ENCODE measurements around the gene UCN2.

The UCN2 gene

GRCh38 chr3:48562367-48563095, 1.1 kb downstream of the UCN2 start:
- no peak for DNase-seq (ENCODE audit: low spot score)
- Histone ChIP-seq H3K4me3 (no peak overlapping the region), H3K27ac (no peak overlapping the region)
- TF ChIP-seq CTCF (IDR thresholded peaks at IDR 0.05), result no peak

- DNase-seq (ENCODE audit: low spot score), result no peak
- Histone ChIP-seq H3K27ac (peak overlapping the region; percentile 53 to 93), H3K4me3 (peak overlapping the region; percentile 70)
- TF ChIP-seq CTCF (IDR thresholded peaks at IDR 0.05), result no peak
Observed at GRCh38 chr3:48561045-48561736, 2.4 kb downstream of the UCN2 start.

GRCh38 chr3:48560648-48561018, 2.9 kb downstream of the UCN2 start:
- Histone ChIP-seq H3K4me3 (peak overlapping the region; percentile 70), H3K27ac (peak overlapping the region; percentile 53 to 93)
- no peak for TF ChIP-seq CTCF (IDR thresholded peaks at IDR 0.05)
- no peak for DNase-seq (ENCODE audit: low spot score)

- H3K27ac ChIP-seq, result peak overlapping the region; percentile 29 to 93
- H3K4me3 ChIP-seq, result no peak overlapping the region
- DNase-seq (ENCODE audit: low spot score), result no peak
- peak; percentile 8 for TF ChIP-seq CTCF (IDR thresholded peaks at IDR 0.05)
Observed at GRCh38 chr3:48558493-48559134, 5.0 kb downstream of the UCN2 start.

GRCh38 chr3:48556796-48557626, 6.6 kb downstream of the UCN2 start, which contains the start of gene PFKFB4:
Gene PFKFB4 (minus strand): TSS chr3:48556803. CDS start chr3:48556777, 26 bp downstream.
- peak within 1 kb of the TSS; percentile 69 to 91 for H3K27ac ChIP-seq

More at GRCh38 chr3:48556796-48557626, 6.6 kb downstream of the UCN2 start, which contains the start of gene PFKFB4:
- H3K4me3 ChIP-seq, result peak within 1 kb of the TSS; percentile 89
- peak; percentile 100 for DNase-seq (ENCODE audit: low spot score)
- TF ChIP-seq CTCF (IDR thresholded peaks at IDR 0.05), result no peak
